HEK293 (cell line): ENCODE measurements around the gene OR5V1.
"Not testable (repeated sequence)": the region's sequence is repeated elsewhere in the genome, so short reads cannot be mapped to it uniquely, and the experiment has no call there.

Source experiments
- CTCF ChIA-PET: fragments of 350-600 bp; formaldehyde crosslinking; extraction: SDS; loops from one replicate; lab custom pipeline; 2021; ENCODE audit warnings: antibody characterized with exemption; lab: Yijun Ruan, JAX
- POLR2A ChIA-PET: fragments of 300-600 bp; formaldehyde crosslinking; extraction: SDS; loops from one replicate; lab custom pipeline; 2020; ENCODE audit warnings: antibody characterized with exemption, inconsistent platforms; lab: Yijun Ruan, JAX
- H3K27ac ChIP-seq: fragments of 200-500 bp; sonication (Bioruptor generic); 2 replicates; pipeline ENCODE4 v1.5.1; 2014; ENCODE audit warnings: low read depth, low read length, control low read depth, inconsistent platforms; ENCODE audit errors: extremely low read depth
- H3K36me3 ChIP-seq, 2 experiments: fragments of 200-500 bp in 1 of 2; sonication (Bioruptor generic) in 1 of 2; 1 replicate in 1 of 2; 2 replicates in 1 of 2; pipeline ENCODE4 v1.5.1; 2014 to 2017; ENCODE audit warnings: inconsistent platforms in 2 of 2, low read length in 2 of 2; ENCODE audit not compliant: control insufficient read depth in 2 of 2, insufficient read depth in 1 of 2
- H3K4me1 ChIP-seq: fragments of 200-500 bp; sonication (Bioruptor generic); 2 replicates; pipeline ENCODE4 v1.5.1; 2014; ENCODE audit warnings: mild to moderate bottlenecking, low read length, inconsistent platforms; ENCODE audit not compliant: control insufficient read depth, insufficient read depth
- H3K4me3 ChIP-seq: 2 replicates; pipeline ENCODE4 v1.5.1; 2011; ENCODE audit warnings: low read depth, mild to moderate bottlenecking, control low read depth, low read length, moderate library complexity
- H3K9me3 ChIP-seq: fragments of 200-500 bp; sonication (Bioruptor generic); 2 replicates; pipeline ENCODE4 v1.5.1; 2014; ENCODE audit warnings: low read depth, low read length, inconsistent platforms; ENCODE audit not compliant: control insufficient read depth, insufficient read depth
- BCL11B ChIP-seq: fragments of 450-650 bp; formaldehyde crosslinking; IDR thresholded peaks from 2 replicates; pipeline ENCODE4 v1.5.1; 2016; ENCODE audit warnings: low read depth, missing biosample characterization, missing genetic modification characterization
- BCL6B ChIP-seq: fragments of 450-650 bp; formaldehyde crosslinking; IDR thresholded peaks from 2 replicates; pipeline ENCODE4 v1.5.1; 2017; ENCODE audit warnings: missing biosample characterization, missing genetic modification characterization
- SP7 ChIP-seq: fragments of 450-650 bp; formaldehyde crosslinking; IDR thresholded peaks from 2 replicates; pipeline ENCODE4 v1.5.1; 2016; ENCODE audit warnings: missing biosample characterization, missing genetic modification characterization
- ZBTB1 ChIP-seq: fragments of 450-650 bp; formaldehyde crosslinking; IDR thresholded peaks from 2 replicates; pipeline ENCODE4 v1.5.1; 2016; ENCODE audit warnings: missing biosample characterization, missing genetic modification characterization
- ZFP69B ChIP-seq: fragments of 450-650 bp; formaldehyde crosslinking; IDR thresholded peaks from 2 replicates; pipeline ENCODE4 v1.5.1; 2016; ENCODE audit warnings: missing biosample characterization, missing genetic modification characterization
- ZNF121 ChIP-seq: fragments of 450-650 bp; formaldehyde crosslinking; IDR thresholded peaks from 2 replicates; pipeline ENCODE4 v1.5.1; 2016; ENCODE audit warnings: missing biosample characterization, missing genetic modification characterization
- ZNF132 ChIP-seq: fragments of 450-650 bp; formaldehyde crosslinking; IDR thresholded peaks from 2 replicates; pipeline ENCODE4 v1.5.1; 2017; ENCODE audit warnings: missing biosample characterization, missing genetic modification characterization, borderline replicate concordance
- ZNF133 ChIP-seq: fragments of 450-650 bp; formaldehyde crosslinking; IDR thresholded peaks from 2 replicates; pipeline ENCODE4 v1.5.1; 2016; ENCODE audit warnings: missing biosample characterization, missing genetic modification characterization
- ZNF146 ChIP-seq: fragments of 450-650 bp; formaldehyde crosslinking; IDR thresholded peaks from 2 replicates; pipeline ENCODE4 v1.5.1; 2016; ENCODE audit warnings: missing biosample characterization, missing genetic modification characterization
- ZNF157 ChIP-seq: fragments of 450-650 bp; formaldehyde crosslinking; IDR thresholded peaks from 2 replicates; pipeline ENCODE4 v1.5.1; 2016; ENCODE audit warnings: missing biosample characterization, missing genetic modification characterization
- ZNF211 ChIP-seq: fragments of 450-650 bp; formaldehyde crosslinking; IDR thresholded peaks from 2 replicates; pipeline ENCODE4 v1.5.1; 2016; ENCODE audit warnings: low read depth, missing biosample characterization, missing genetic modification characterization
- ZNF23 ChIP-seq: fragments of 450-650 bp; formaldehyde crosslinking; IDR thresholded peaks from 2 replicates; pipeline ENCODE4 v1.5.1; 2016; ENCODE audit warnings: missing biosample characterization, missing genetic modification characterization, borderline replicate concordance
- ZNF341 ChIP-seq: fragments of 450-650 bp; formaldehyde crosslinking; IDR thresholded peaks from 2 replicates; pipeline ENCODE4; 2016; ENCODE audit warnings: low read depth, missing biosample characterization, missing genetic modification characterization
- ZNF398 ChIP-seq: fragments of 450-650 bp; formaldehyde crosslinking; IDR thresholded peaks from 2 replicates; pipeline ENCODE4 v1.5.1; 2017; ENCODE audit warnings: missing biosample characterization, missing genetic modification characterization
- ZNF416 ChIP-seq: fragments of 450-650 bp; formaldehyde crosslinking; IDR thresholded peaks from 2 replicates; pipeline ENCODE4 v1.5.1; 2016; ENCODE audit warnings: missing biosample characterization, missing genetic modification characterization
- ZNF510 ChIP-seq: fragments of 450-650 bp; formaldehyde crosslinking; IDR thresholded peaks from 2 replicates; pipeline ENCODE4 v1.5.1; 2018; ENCODE audit warnings: mild to moderate bottlenecking, missing genetic modification characterization, missing biosample characterization; ENCODE audit not compliant: insufficient replicate concordance
- ZNF560 ChIP-seq: fragments of 450-650 bp; formaldehyde crosslinking; IDR thresholded peaks from 2 replicates; pipeline ENCODE4 v1.5.1; 2017; ENCODE audit warnings: missing biosample characterization, missing genetic modification characterization, borderline replicate concordance
- ZNF561 ChIP-seq: fragments of 450-650 bp; IDR thresholded peaks from 2 replicates; pipeline ENCODE4 v1.5.1; 2018; ENCODE audit warnings: missing biosample characterization, missing genetic modification characterization, borderline replicate concordance
- ZNF571 ChIP-seq: fragments of 450-650 bp; formaldehyde crosslinking; IDR thresholded peaks from 2 replicates; pipeline ENCODE4 v1.5.0; 2017; ENCODE audit warnings: missing biosample characterization, missing genetic modification characterization
- ZNF596 ChIP-seq: fragments of 450-650 bp; IDR thresholded peaks from 2 replicates; pipeline ENCODE4 v1.5.0; 2018; ENCODE audit warnings: missing biosample characterization, mild to moderate bottlenecking, missing genetic modification characterization, moderate library complexity
- ZNF747 ChIP-seq: fragments of 450-650 bp; formaldehyde crosslinking; IDR thresholded peaks from 2 replicates; pipeline ENCODE4 v1.5.1; 2016; ENCODE audit warnings: missing biosample characterization, missing genetic modification characterization
- ZNF792 ChIP-seq: fragments of 450-650 bp; formaldehyde crosslinking; IDR thresholded peaks from 2 replicates; pipeline ENCODE4 v1.5.1; 2016; ENCODE audit warnings: missing biosample characterization, missing genetic modification characterization
- ZXDB ChIP-seq: fragments of 450-650 bp; formaldehyde crosslinking; IDR thresholded peaks from 2 replicates; pipeline ENCODE4 v1.5.1; 2016; ENCODE audit warnings: missing biosample characterization, missing genetic modification characterization

The OR5V1 gene

GRCh38 chr6:29325777-29326176 is 42.9 kb downstream of the OR5V1 start:
- CTCF ChIA-PET = interaction anchor here (0.6 kb wide), 1 partner anchor 42 kb away, joined by 3 read pairs; no protein-coding TSS in a partner anchor
- H3K4me1 ChIP-seq = no peaks in the 10 kb centered on the region
- POLR2A ChIA-PET = no interaction called here
- H3K27ac ChIP-seq = no peak overlapping the region
- H3K36me3 ChIP-seq = no peaks in the 10 kb centered on the region
- TF ChIP-seq ZNF398 (tag by site-specific recombination) (no peak), ZNF416 (tag by site-specific recombination) (no peak), ZNF792 (tag by site-specific recombination) (no peak), SP7 (tag by site-specific recombination) (no peak), ZBTB1 (tag by site-specific recombination) (no peak), ZFP69B (no peak), ZNF747 (no peak), ZXDB (tag by site-specific recombination) (no peak), ZNF157 (tag by site-specific recombination) (no peak), ZNF146 (tag by site-specific recombination) (no peak), ZNF121 (tag by site-specific recombination) (no peak), ZNF596 (tag by site-specific recombination) (no peak), ZNF560 (tag by site-specific recombination) (no peak)
- H3K9me3 ChIP-seq = no peaks in the 10 kb centered on the region
- H3K4me3 ChIP-seq = no peak overlapping the region

GRCh38 chr6:29323332-29323731 is 45.3 kb downstream of the OR5V1 start:
- H3K27ac ChIP-seq = not testable (repeated sequence)

DNA sequence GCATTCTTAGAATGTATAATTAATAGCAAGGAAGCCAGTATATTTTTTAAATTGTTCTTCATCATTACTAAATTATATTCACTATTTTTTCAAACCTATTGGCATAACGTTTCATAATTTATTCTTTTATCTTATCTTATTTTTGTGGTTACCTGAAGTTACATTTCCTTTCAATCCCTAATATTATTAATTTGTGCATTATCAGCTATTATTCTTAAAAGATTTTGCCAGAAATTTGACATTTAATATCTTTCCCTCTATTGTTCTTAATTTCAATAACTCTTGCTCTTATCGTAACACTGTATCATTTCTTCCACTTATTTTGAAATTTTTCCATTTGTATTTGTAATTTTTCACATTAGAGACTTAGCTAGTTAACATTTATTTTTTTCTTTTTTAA is 48.7 kb downstream of the OR5V1 start:
- ChIA-PET CTCF (no interaction called here), POLR2A (no interaction called here)
- no peak for TF ChIP-seq ZNF792 (tag by site-specific recombination)
- no peak for TF ChIP-seq SP7 (tag by site-specific recombination)
- TF ChIP-seq BCL6B (tag by site-specific recombination) = no peak
- TF ChIP-seq ZNF23 (tag by site-specific recombination) = no peak
- TF ChIP-seq ZNF571 = no peak
- TF ChIP-seq ZNF561 (tag by site-specific recombination) = no peak
- no peak for TF ChIP-seq ZNF133
- TF ChIP-seq ZNF132 (tag by site-specific recombination) = no peak
- no peak for TF ChIP-seq ZNF341 (tag by site-specific recombination)
- TF ChIP-seq ZNF560 (tag by site-specific recombination) = no peak
- TF ChIP-seq ZNF510 (tag by site-specific recombination) = no peak
- no peak for TF ChIP-seq BCL11B (tag by site-specific recombination)
- no peak for TF ChIP-seq ZNF211
- TF ChIP-seq, all 188 proteins: peak for 0

More at GRCh38 chr6:29323332-29323731, 45.3 kb downstream of the OR5V1 start:
- H3K9me3 ChIP-seq, CTCF ChIA-PET, H3K36me3 ChIP-seq, H3K4me3 ChIP-seq, POLR2A ChIA-PET, H3K4me1 ChIP-seq: not testable (repeated sequence)

More for the DNA sequence above, 48.7 kb downstream of the OR5V1 start:
- Histone ChIP-seq H3K36me3 (no peaks in the 10 kb centered on the region), H3K9me3 (no peaks in the 10 kb centered on the region), H3K4me3 (no peak overlapping the region), H3K27ac (no peak overlapping the region), H3K4me1 (no peaks in the 10 kb centered on the region)
